Activated naive CD4-positive, alpha-beta T cell treated with anti-CD3 and anti-CD28 coated beads, Interleukin-2, amount 50 U/mL, for 72 hours (primary cell): ENCODE results near the gene TRMT112. TPM values are rescaled to one million over a fixed set of nuclear protein-coding genes. Genes with fewer than 3 reads are reported as not detected.

Experiments
- ATAC-seq, 2 donors: fragments of 150-1000 bp; cut with Tn5 transposase; 2 replicates each; pipeline ENCODE4 v1.10.0; 2021; ENCODE audit warnings: mild to moderate bottlenecking in 2 of 2, moderate library complexity in 2 of 2
- DNase-seq, 2 donors: peaks; one replicate each; pipeline ENCODE4 v3.0.0; 2021 to 2022; ENCODE audit warnings: low spot score in 2 of 2
- H3K27ac Mint-ChIP-seq, 2 donors: one replicate each; pipeline ENCODE4 v1.8.0; 2022; ENCODE audit warnings: mild to moderate bottlenecking in 2 of 2, mixed read lengths in 2 of 2
- H3K36me3 Mint-ChIP-seq, 2 donors: one replicate each; pipeline ENCODE4 v1.8.0; 2022; ENCODE audit warnings: mixed read lengths in 2 of 2
- H3K9me3 Mint-ChIP-seq, 2 donors: one replicate each; pipeline ENCODE4 v1.8.0; 2022; ENCODE audit warnings: mixed read lengths in 2 of 2
- total RNA-seq, 2 donors: library from RNA; stranded (reverse); gene quantifications; one replicate each; pipeline ENCODE4 v1.2.3, GENCODE V29; 2022

TRMT112 gene
- total RNA-seq, 2 donors from 2014 or later: 198 to 213 TPM

- DNase-seq: no peak
- no peak overlapping the region for H3K27ac Mint-ChIP-seq
- ATAC-seq: peak; percentile 52 to 55
- H3K36me3 Mint-ChIP-seq: peaks cover 5 to 6% of the 10 kb centered on the region in 2 donors
- no peaks in the 10 kb centered on the region for H3K9me3 Mint-ChIP-seq
Observed at GRCh38 chr11:64291752-64292459, 25.5 kb downstream of the TRMT112 start.

GRCh38 chr11:64291262-64291751 lies 26.1 kb downstream of the TRMT112 start, which contains the start of gene KCNK4:
TSS of gene KCNK4 (plus strand) at chr11:64291302. CDS start at chr11:64293019, 1,717 bp downstream.
- no peak for DNase-seq
- Mint-ChIP-seq H3K36me3 (peaks cover 5 to 6% of the 10 kb centered on the region in 2 donors), H3K9me3 (no peaks in the 10 kb centered on the region), H3K27ac (no peak within 1 kb of the TSS)
- ATAC-seq: no peak

GRCh38 chr11:64290352-64291261 lies 26.8 kb downstream of the TRMT112 start:
- Mint-ChIP-seq H3K9me3 (no peaks in the 10 kb centered on the region), H3K27ac (no peak overlapping the region), H3K36me3 (peaks cover 5 to 6% of the 10 kb centered on the region in 2 donors)
- DNase-seq (no peak), ATAC-seq (no peak)

- no peak for ATAC-seq
- H3K36me3 Mint-ChIP-seq: peaks cover 5 to 6% of the 10 kb centered on the region in 2 donors
- DNase-seq: no peak
- no peak overlapping the region for H3K27ac Mint-ChIP-seq
- H3K9me3 Mint-ChIP-seq: no peaks in the 10 kb centered on the region
Observed at GRCh38 chr11:64289002-64289564, 28.3 kb downstream of the TRMT112 start.

GRCh38 chr11:64288353-64288750 lies 29.0 kb downstream of the TRMT112 start:
- no peaks in the 10 kb centered on the region for H3K9me3 Mint-ChIP-seq
- H3K36me3 Mint-ChIP-seq: peaks cover 5 to 6% of the 10 kb centered on the region in 2 donors
- no peak for ATAC-seq
- H3K27ac Mint-ChIP-seq: no peak overlapping the region
- no peak for DNase-seq

GRCh38 chr11:64287676-64288352 lies 29.5 kb downstream of the TRMT112 start:
- no peak for DNase-seq
- Mint-ChIP-seq H3K27ac (no peak overlapping the region), H3K36me3 (peaks cover 5 to 6% of the 10 kb centered on the region in 2 donors), H3K9me3 (no peaks in the 10 kb centered on the region)
- ATAC-seq: no peak

- H3K27ac Mint-ChIP-seq: peak overlapping the region in 1 of 2 donors; percentile 76
- H3K36me3 Mint-ChIP-seq: peaks cover 5 to 6% of the 10 kb centered on the region in 2 donors
- no peak for DNase-seq
- ATAC-seq: no peak
- H3K9me3 Mint-ChIP-seq: no peaks in the 10 kb centered on the region
Observed at GRCh38 chr11:64286801-64287159, 30.6 kb downstream of the TRMT112 start.

GRCh38 chr11:64285885-64286800 lies 31.2 kb downstream of the TRMT112 start:
- Mint-ChIP-seq H3K36me3 (peaks cover 5 to 6% of the 10 kb centered on the region in 2 donors), H3K9me3 (no peaks in the 10 kb centered on the region), H3K27ac (peak overlapping the region; percentile 86 to 88)
- peak in 1 of 2 donors; percentile 42 for DNase-seq
- no peak for ATAC-seq

- ATAC-seq (peak; percentile 69 to 71), DNase-seq (peak; percentile 92 to 99)
- H3K36me3 Mint-ChIP-seq: no peaks in the 10 kb centered on the region
- H3K9me3 Mint-ChIP-seq: no peaks in the 10 kb centered on the region
- H3K27ac Mint-ChIP-seq: peak within 1 kb of the TSS; percentile 88 to 96
Observed at GRCh38 chr11:64284962-64285884, 32.1 kb downstream of the TRMT112 start, which contains the start of gene GPR137. TSS of gene GPR137 (plus strand) at chr11:64285848. CDS start at chr11:64286525, 677 bp downstream.

- no peaks in the 10 kb centered on the region for H3K36me3 Mint-ChIP-seq
- no peaks in the 10 kb centered on the region for H3K9me3 Mint-ChIP-seq
- peak; percentile 93 for ATAC-seq
- peak; percentile 89 for DNase-seq
- peak within 1 kb of the TSS; percentile 88 to 96 for H3K27ac Mint-ChIP-seq
Observed at GRCh38 chr11:64284048-64284961, 33.1 kb downstream of the TRMT112 start, which contains the start of gene BAD. TSS of gene BAD (minus strand) at chr11:64284665. CDS start at chr11:64284368, 297 bp downstream.

GRCh38 chr11:64283092-64283491 lies 34.3 kb downstream of the TRMT112 start:
- H3K9me3 Mint-ChIP-seq: no peaks in the 10 kb centered on the region
- no peak overlapping the region for H3K27ac Mint-ChIP-seq
- H3K36me3 Mint-ChIP-seq: no peaks in the 10 kb centered on the region
- DNase-seq (no peak), ATAC-seq (no peak)

- peak overlapping the region in 1 of 2 donors; percentile 31 for H3K27ac Mint-ChIP-seq
- H3K36me3 Mint-ChIP-seq: no peaks in the 10 kb centered on the region
- ATAC-seq: no peak
- DNase-seq: no peak
- no peaks in the 10 kb centered on the region for H3K9me3 Mint-ChIP-seq
Observed at GRCh38 chr11:64281957-64282770, 35.2 kb downstream of the TRMT112 start.
